ENCODE results near the gene LFNG.
"Not testable (repeated sequence)": the region's sequence is repeated elsewhere in the genome, so short reads cannot be mapped to it uniquely, and the experiment has no call there.

The LFNG gene

DNA sequence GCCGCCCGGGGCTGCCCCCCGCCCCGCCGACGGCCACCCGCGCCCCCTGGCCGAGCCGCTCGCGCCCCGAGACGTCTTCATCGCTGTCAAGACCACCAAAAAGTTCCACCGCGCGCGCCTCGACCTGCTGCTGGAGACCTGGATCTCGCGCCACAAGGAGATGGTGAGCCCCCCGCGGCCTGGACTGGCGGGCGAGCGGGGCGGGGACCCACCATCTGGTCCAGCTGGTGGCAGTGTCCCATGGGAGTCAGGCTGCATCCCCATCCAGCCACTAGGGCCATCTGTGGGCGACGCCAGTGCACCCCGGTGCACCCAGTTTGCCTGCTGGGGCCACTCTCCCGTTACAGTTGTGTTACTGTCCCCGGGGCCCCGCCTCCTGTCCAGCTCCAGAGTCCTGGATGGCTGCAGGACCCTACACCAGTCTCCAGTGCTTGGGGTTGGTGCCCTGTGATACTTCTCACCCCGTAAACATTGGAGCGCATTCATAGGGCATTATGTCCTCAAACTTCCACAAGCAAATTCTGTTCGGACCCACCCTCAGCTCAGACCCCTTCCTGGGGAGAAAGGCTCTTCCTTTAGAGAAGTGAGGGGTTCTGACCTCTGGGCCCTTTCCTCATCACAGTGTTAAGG is 672 bp downstream of the LFNG start:
- DNase-seq, result peak in 1 of 2 experiments; percentile 54

GRCh38 chr7:2520761-2521290 is 1.3 kb downstream of the LFNG start:
- no peak for DNase-seq

GRCh38 chr7:2521341-2521745 is 1.8 kb downstream of the LFNG start:
- peak in 1 of 2 experiments; percentile 21 for DNase-seq

DNA sequence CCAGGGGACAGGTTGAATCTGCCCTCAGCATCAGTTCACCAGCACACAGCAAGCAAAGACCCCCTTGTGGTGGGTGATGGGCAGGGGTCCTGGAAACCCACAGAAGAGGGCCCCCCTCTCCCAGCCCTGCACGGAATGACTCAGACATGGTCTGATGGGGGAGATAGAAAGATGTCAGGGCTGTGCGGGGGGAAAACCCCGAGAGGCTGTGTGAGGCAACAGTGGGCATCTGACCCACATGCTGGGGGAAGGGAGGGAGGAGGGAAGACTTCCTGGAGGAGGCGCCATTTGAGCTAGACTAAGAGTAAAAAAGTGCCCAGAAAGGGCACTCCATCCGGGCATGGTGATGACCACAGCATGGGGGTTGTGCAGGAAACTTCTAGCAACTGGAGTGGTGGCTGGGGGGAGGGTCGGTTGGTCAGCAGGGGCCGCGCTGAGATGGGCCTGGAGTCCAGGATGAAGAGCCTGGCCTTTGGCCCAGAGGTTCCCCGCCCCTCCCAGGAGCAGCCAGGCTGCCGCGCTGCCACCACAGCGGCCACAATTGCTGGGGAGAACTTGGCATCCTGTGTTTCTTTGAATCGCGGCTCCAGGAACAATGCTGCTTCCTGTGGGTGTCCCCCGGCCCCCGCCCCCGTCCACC is 2.5 kb downstream of the LFNG start:
- DNase-seq, result peak in 1 of 2 experiments; percentile 72

DNA sequence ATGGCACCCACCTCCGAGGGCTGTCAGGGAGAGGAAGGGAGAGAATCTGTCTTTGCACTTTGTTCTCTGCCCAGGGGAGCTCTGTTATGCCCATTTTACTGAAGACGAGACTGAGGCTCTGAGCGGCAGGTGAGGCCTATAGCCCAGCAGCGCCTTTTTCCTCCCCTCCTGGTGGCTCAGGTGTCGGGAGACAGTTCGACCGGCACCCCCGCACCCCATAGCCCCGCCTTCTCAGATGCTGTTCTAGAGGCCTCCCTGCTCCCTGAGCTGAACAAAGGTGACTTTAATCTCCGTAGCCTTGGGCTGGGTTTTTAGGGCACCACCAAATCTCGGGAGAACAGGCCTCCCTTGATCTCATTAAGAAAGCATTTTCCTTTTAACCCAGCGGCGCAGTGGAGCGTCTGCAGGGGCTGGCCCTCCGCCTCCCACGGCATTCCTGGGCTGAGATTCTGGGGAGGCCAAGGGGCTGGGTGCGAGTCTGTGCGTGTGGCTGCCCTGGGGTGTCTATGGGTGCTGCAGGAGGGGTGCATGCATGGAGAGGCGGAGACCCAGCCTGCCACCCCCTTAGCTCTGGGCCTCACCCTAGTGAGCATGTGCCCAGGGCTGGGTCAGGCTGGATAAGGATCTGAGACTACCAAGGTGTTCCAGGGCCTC is 3.3 kb downstream of the LFNG start:
- DNase-seq, result peak; percentile 57 to 70

DNA sequence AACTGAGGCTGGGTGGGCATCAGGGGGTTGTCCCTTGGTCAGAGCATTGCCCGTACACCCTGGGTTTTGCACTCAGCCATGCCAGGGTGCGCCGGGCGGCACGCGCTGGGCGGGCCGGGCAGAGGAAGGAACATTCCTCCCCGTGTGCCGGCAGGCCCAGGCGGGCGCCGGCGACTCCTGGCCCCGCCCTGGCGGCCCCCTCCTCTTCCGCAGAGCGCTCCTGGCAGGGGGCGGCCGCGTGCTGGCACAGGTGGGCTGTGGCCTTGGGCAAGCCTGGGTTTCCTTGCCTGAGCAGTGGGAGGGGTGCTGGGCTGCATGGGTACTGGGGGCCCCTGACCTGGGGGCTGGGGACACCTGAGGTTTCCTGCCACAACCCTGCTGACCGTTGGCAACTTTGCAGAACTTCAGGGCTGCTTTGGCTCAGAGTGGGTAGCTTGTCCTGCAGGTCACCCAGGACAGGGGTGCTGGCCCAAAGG is 3.9 kb downstream of the LFNG start:
- peak; percentile 91 to 93 for DNase-seq

DNA sequence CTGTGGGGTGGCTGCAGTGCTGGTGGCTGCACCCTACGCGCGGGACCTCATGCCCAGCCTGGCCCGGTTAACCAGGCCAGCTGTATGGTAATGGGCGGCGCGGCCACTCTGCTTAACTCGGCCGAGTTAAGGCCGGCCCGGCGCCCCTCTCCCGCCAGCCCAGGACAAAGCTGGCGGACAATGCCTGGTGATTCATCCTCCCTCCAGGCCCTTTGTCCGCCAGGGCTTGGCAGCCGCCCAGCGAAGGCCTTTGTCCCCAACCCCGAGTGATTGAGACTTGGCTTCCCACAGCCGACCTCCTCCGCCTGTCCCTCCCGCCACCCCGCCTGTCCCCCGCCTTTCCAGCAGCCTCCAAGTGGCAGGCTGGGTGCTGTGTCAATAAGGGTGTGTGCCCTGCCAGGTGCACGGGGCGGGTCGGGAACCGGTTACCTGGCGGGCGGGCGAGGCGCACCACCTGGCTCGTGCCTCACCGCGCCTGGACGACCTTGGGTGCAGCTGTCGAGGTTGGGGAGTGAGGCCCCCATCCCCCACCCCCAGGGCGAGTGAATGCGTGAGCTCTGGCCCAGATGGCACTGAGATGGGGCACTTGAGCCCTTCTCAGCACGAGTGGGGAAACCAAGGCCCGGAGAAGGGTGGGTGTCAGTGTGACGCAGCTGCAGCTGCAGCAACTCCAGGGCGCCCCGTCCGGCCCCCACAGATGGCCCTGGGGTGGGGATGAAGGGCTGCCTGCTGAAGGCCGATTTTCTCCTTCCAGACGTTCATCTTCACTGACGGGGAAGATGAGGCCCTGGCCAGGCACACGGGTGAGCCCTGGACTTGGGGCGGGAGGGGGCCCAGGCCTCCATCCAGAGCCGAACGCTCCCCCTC is 4.6 kb downstream of the LFNG start:
- peak; percentile 97 to 99 for DNase-seq

- peak; percentile 29 to 30 for DNase-seq
Observed at GRCh38 chr7:2524808-2525657, 5.5 kb downstream of the LFNG start.

DNA sequence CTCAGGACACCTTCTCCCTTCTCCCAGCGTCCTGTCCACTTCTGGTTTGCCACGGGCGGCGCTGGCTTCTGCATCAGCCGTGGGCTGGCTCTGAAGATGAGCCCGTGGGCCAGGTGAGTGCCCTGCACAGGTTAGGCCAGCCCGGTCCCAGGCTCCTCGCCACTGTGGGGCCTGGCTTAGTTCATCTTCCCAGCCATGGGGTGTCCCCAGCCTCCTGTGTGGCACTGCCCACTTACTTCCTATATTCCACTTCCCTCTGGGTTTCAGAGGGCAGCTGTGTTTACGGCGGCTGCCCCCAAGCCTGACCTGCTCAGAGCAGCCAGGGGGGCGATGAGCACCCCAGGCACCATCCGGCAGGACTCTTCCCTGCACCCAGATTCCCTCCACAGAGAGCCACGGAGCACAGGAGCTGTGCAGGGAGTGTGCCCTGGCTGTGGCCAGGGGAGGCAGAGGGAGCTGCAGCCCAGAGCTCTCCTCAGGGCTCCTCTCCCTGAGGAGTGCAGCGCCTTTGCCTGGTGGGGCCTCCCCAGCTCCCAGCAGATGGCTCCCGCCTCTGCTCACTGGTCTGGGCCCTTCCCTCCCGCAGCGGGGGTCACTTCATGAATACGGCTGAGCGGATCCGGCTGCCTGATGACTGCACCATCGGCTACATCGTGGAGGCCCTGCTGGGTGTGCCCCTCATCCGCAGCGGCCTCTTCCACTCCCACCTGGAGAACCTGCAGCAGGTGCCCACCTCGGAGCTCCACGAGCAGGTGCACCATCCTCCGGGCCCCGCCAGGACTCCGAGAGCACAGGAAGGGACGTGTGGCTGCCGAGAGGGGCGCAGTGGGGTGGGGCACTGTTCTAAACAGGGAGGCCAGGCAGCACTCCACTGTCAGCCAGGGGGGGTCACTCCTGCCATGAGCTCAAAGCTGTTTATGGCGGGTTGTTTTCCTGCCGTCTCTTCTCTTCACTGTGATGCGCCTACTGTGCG is 6.4 kb downstream of the LFNG start:
- DNase-seq, result peak; percentile 80 to 91

DNA sequence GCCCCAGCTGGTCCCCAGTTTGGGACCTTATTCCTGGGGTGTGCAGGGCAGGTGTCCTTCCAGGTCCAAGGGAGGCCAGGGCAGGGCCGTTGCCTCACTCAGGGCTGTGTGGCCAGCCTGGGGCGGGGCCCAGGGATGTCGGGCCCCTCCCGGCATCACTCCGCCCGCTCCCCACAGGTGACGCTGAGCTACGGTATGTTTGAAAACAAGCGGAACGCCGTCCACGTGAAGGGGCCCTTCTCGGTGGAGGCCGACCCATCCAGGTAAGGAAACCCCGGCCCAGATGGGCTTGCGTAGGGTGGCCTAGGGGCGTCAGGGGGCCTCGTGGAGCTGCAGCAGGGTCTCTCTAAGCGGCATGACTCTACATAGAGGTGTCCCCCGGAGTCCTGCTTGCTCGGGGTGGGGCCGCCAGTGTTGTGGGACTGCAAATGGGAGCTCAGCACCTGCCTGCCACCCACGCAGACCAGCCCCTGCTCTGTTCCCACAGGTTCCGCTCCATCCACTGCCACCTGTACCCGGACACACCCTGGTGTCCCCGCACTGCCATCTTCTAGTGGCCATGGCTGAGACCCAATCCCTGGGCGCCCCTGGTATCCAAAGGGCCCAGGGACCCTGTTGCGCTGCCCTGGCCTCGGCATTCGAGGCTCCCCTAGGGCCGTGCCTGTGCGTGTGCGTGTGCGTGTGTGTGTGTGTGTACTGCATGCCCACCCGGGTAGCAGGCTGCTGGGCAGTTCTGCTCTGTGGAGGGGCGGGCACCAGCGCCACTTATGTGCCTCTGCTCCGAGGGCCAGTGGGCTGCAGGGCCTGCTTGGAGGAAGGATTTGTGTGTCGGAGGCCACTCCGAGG is 7.3 kb downstream of the LFNG start:
- DNase-seq, result no peak

DNA sequence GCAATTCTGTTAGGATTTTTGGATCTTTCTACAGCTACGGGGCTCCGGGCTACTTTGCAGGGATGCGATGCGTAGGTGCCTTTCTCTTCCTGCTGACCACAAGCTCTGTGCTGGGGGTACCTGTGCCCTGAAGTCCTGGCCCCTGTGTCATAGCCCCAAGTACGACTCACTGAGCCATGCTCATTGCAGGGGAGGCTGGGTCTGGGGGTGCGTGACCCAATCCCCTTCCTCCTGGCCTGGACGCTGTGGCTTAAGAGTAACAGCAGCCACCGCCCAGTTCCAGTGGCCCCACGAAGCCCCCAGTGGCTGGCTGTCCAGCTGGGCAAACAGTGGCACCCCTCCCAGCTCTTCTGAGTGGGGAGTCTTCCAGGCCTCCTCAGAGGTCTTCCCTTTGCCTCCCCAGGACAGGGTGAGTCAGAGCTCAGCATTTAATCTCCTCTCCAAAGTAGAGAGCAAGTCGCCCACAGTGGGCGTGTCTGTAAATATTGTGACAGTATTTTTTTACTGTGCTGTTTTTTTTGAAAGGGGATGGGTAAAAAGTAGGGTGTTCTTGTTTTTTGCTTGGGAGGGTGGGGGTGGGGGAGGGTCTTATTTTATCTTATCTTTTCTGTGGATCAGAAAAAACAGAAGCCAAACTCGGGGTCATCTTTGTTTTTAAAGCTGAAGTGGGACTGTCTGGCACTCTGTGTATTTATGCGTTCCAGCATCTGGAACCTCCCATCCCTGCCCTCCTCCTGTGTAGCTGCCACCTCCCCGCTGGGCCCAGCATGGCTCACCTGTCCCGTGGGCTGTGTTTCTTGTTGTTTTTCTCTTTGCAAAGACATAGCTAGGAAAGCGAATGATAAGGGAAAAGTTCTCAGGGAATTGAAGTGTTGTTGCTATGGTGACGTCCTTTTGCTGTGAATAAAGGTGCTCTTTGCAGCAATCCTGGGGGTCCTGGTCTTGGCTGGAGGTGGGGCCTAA is 8.2 kb downstream of the LFNG start:
- DNase-seq, result peak; percentile 54 to 73

- no peak for DNase-seq
Observed at GRCh38 chr7:2528481-2529095, 9.0 kb downstream of the LFNG start.

GRCh38 chr7:2529161-2530070 is 9.8 kb downstream of the LFNG start:
- no peak for DNase-seq

DNA sequence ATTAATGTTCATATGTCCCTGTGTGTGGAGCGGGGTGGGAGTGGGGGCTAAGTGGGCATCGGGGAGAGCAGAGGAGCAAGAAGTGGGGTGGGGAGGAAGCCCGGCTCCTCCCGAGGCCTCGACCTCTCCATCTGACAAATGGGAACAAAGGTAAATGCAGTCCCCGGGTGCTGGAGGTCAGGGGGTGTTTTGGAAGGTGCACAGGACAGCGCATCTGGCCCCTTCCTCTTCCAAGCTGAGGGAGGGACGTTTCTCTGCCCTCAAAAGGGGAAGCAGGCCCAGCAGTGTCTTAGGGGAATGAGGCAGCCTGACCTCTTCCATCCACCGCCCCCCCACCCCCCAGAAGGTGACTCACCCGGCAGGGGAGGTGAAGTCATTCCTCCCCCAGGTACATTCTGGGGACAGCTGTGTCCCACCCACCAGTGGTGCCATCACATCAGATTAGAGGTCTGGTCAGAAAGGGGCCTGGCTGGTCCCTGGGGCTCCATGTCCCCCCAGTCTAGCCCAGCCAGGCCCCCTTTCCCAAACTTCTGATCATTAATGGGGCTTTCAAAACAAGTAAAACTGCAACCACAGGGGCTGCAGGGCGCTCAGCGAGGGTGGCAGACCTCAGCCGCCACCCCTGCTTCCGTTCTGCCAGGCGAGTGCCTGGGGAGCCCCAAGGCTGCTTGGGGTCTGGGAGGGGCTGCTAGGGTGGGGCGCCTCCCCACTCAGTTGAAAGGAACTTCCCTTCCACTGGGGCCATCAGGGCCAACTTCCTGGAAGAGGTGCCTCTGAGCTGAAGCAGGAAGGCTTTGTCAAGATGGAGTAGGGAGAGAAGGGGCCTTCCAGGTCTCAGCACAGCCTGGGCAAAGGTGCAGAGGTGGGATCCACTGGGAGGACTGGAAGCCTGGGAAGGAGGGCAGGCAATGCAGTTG is 10.8 kb downstream of the LFNG start:
- no peak for DNase-seq

GRCh38 chr7:2530994-2531795 is 11.6 kb downstream of the LFNG start:
- DNase-seq, result not testable (repeated sequence)
